Keratinocyte (primary cell): ENCODE data around the gene B4GALNT4. TPM values are rescaled to one million over a fixed set of nuclear protein-coding genes. Genes with fewer than 3 reads are reported as not detected.

ENCODE experiments used
- DNase-seq: peaks from one replicate; pipeline ENCODE4 v3.0.0-alpha.2; 2011; ENCODE audit warnings: low read depth, missing footprints, low spot score
- FAIRE-seq: peaks from 2 replicates; lab custom pipeline; 2011; peaks lifted over from hg19 to GRCh38; lab: Jason Lieb, UNC
- H2AFZ ChIP-seq: 2 replicates; pipeline ENCODE4 v1.6.0; 2012; ENCODE audit warnings: low read length, control low read depth, inconsistent platforms; ENCODE audit not compliant: control insufficient read depth
- H3K27ac ChIP-seq: 2 replicates; pipeline ENCODE4 v1.5.1; 2011; ENCODE audit warnings: low read length; ENCODE audit not compliant: control insufficient read depth, insufficient read depth
- H3K27me3 ChIP-seq: 3 replicates; pipeline ENCODE4 v1.6.0; 2011; ENCODE audit warnings: low read length; ENCODE audit not compliant: control insufficient read depth, insufficient read depth; ENCODE audit errors: extremely low read depth
- H3K36me3 ChIP-seq, 2 experiments: 2 replicates in 1 of 2; 3 replicates in 1 of 2; pipeline ENCODE4 v1.5.1; 2011; ENCODE audit warnings: low read length in 2 of 2, mild to moderate bottlenecking in 1 of 2; ENCODE audit not compliant: control insufficient read depth in 2 of 2, insufficient read depth in 2 of 2; ENCODE audit errors: extremely low read depth in 1 of 2
- H3K4me1 ChIP-seq: 3 replicates; pipeline ENCODE4 v1.5.1; 2011; ENCODE audit warnings: low read length; ENCODE audit not compliant: control insufficient read depth, insufficient read depth; ENCODE audit errors: extremely low read depth
- H3K4me2 ChIP-seq: 3 replicates; pipeline ENCODE4 v1.6.0; 2011; ENCODE audit warnings: low read depth, low read length; ENCODE audit not compliant: control insufficient read depth, insufficient read depth; ENCODE audit errors: extremely low read depth
- H3K4me3 ChIP-seq, 3 experiments: fragments of 200-600 bp in 1 of 3; sonication (generic) in 1 of 3; 2 replicates in 2 of 3; 3 replicates in 1 of 3; pipeline ENCODE4 v1.5.1; 2011 to 2016; ENCODE audit warnings: low read length in 3 of 3, mild to moderate bottlenecking in 3 of 3, control low read depth in 2 of 3, inconsistent platforms in 1 of 3, low read depth in 1 of 3, mixed read lengths in 1 of 3, mixed run types in 1 of 3, moderate library complexity in 1 of 3; ENCODE audit not compliant: control insufficient read depth in 2 of 3, insufficient read depth in 2 of 3; ENCODE audit errors: extremely low read depth in 1 of 3
- H3K79me2 ChIP-seq: 2 replicates; pipeline ENCODE4 v1.6.0; 2012; ENCODE audit warnings: low read length; ENCODE audit not compliant: control insufficient read depth, insufficient read depth
- H3K9ac ChIP-seq: 3 replicates; pipeline ENCODE4 v1.6.0; 2011; ENCODE audit warnings: low read length; ENCODE audit not compliant: control insufficient read depth, insufficient read depth; ENCODE audit errors: extremely low read depth
- H3K9me1 ChIP-seq: 3 replicates; pipeline ENCODE4 v1.6.0; 2011; ENCODE audit warnings: low read length; ENCODE audit not compliant: control insufficient read depth, insufficient read depth; ENCODE audit errors: extremely low read depth
- H3K9me3 ChIP-seq: 2 replicates; pipeline ENCODE4 v1.5.1; 2012; ENCODE audit warnings: low read depth, low read length; ENCODE audit not compliant: control insufficient read depth
- H4K20me1 ChIP-seq: 3 replicates; pipeline ENCODE4 v1.6.0; 2011; ENCODE audit warnings: low read length; ENCODE audit not compliant: control insufficient read depth, insufficient read depth; ENCODE audit errors: extremely low read depth
- CTCF ChIP-seq, 3 experiments: IDR thresholded peaks in 1 of 3; conservative IDR thresholded peaks in 1 of 3; optimal IDR thresholded peaks in 1 of 3; 2 replicates in 2 of 3; 3 replicates in 1 of 3; pipeline versions ENCODE3 to v1.5.1; 2011; ENCODE audit warnings: low read length in 3 of 3, mild to moderate bottlenecking in 3 of 3, moderate library complexity in 2 of 3, control low read depth in 1 of 3, inconsistent platforms in 1 of 3; ENCODE audit not compliant: insufficient read depth in 2 of 3; ENCODE audit errors: extremely low read depth in 1 of 3
- EZH2 ChIP-seq: IDR thresholded peaks from one replicate; pipeline ENCODE4 v1.6.1; 2012; ENCODE audit warnings: inconsistent platforms, mild to moderate bottlenecking, low read length, moderate library complexity
- dilution Hi-C: fragments of 300-500 bp; cut with MboI; formaldehyde crosslinking; loops from one replicate; pipeline ENCODE4 v1.7.0; 2020; ENCODE audit warnings: low sequenced_read_pairs; ENCODE audit not compliant: extremely low pct_ligation_motif_present
- polyA plus RNA-seq, 5 experiments: library from polyadenylated mRNA; depleted of rRNA in 3 of 5; stranded (reverse) in 3 of 5; stranded (forward) in 1 of 5; unstranded in 1 of 5; fragments of >200 nt; gene quantifications; 1 replicate in 1 of 5; 2 replicates in 3 of 5; 3 replicates in 1 of 5; pipeline versions ENCODE4 v1.2.1 to v1.2.3, GENCODE V29; 2011 to 2012; ENCODE audit warnings: missing spikeins in 2 of 5, low read depth in 1 of 5, low replicate concordance in 1 of 5

Gene B4GALNT4
- polyA plus RNA-seq, 1 donor (not counting 4 experiments of a cell fraction or from before 2014, with no cell fraction given): 7.3 TPM

- no peak overlapping the region for H3K27ac ChIP-seq
- DNase-seq (no peak), FAIRE-seq (no peak)
- peaks cover 3% of the 10 kb centered on the region for H3K4me1 ChIP-seq
- no peaks in the 10 kb centered on the region for H3K9me1 ChIP-seq
- no peaks in the 10 kb centered on the region for H3K36me3 ChIP-seq
- H2AFZ ChIP-seq: no peak overlapping the region
- TF ChIP-seq EZH2 (no peak), CTCF (optimal IDR thresholded peaks at IDR 0.05 in 1 of 3, IDR thresholded peaks at IDR 0.05 in 1 of 3, conservative IDR thresholded peaks at IDR 0.05 in 1 of 3; ENCODE audit: extremely low read depth in 1 of 3, insufficient read depth in 2 of 3, low read length in 3 of 3) (no peak)
- no peaks in the 10 kb centered on the region for H3K79me2 ChIP-seq
- no peak overlapping the region for H3K4me2 ChIP-seq
- no peaks in the 10 kb centered on the region for H4K20me1 ChIP-seq
- peaks cover 12% of the 10 kb centered on the region for H3K27me3 ChIP-seq
- dilution Hi-C loops: no loop called here
- H3K4me3 ChIP-seq: no peak overlapping the region
- peaks cover 2% of the 10 kb centered on the region for H3K9me3 ChIP-seq
- H3K9ac ChIP-seq: no peak overlapping the region
Observed at GRCh38 chr11:330307-330693, 39.0 kb upstream of the B4GALNT4 start.

GRCh38 chr11:330694-331357, 38.5 kb upstream of the B4GALNT4 start:
- H3K36me3 ChIP-seq: no peaks in the 10 kb centered on the region
- H3K79me2 ChIP-seq: no peaks in the 10 kb centered on the region
- DNase-seq: no peak
- H3K9ac ChIP-seq: no peak overlapping the region
- TF ChIP-seq CTCF (optimal IDR thresholded peaks at IDR 0.05 in 1 of 3, IDR thresholded peaks at IDR 0.05 in 1 of 3, conservative IDR thresholded peaks at IDR 0.05 in 1 of 3; ENCODE audit: extremely low read depth in 1 of 3, insufficient read depth in 2 of 3, low read length in 3 of 3): no peak
- TF ChIP-seq EZH2: no peak
- FAIRE-seq: no peak
- peaks cover 12% of the 10 kb centered on the region for H3K27me3 ChIP-seq
- H3K9me1 ChIP-seq: no peaks in the 10 kb centered on the region
- no peak overlapping the region for H3K27ac ChIP-seq
- H3K9me3 ChIP-seq: peaks cover 2% of the 10 kb centered on the region
- H3K4me3 ChIP-seq: no peak overlapping the region
- H4K20me1 ChIP-seq: no peaks in the 10 kb centered on the region
- H3K4me1 ChIP-seq: peaks cover 3% of the 10 kb centered on the region
- no peak overlapping the region for H2AFZ ChIP-seq
- dilution Hi-C loops: no loop called here
- H3K4me2 ChIP-seq: no peak overlapping the region
